Fibroblast of pulmonary artery (primary cell): ENCODE measurements around the gene NTNG1.

ENCODE experiments used
- DNase-seq: peaks from one replicate; pipeline ENCODE4 v3.0.0-alpha.2; 2010; ENCODE audit warnings: low read depth
- H3K4me3 ChIP-seq: replicated peaks from 2 replicates; pipeline ENCODE4 v1.5.1; 2011; ENCODE audit warnings: low read depth, mild to moderate bottlenecking, control low read depth, low read length, moderate library complexity
- CTCF ChIP-seq: IDR thresholded peaks from 2 replicates; pipeline ENCODE4 v1.5.1; 2011; ENCODE audit warnings: mild to moderate bottlenecking, control low read depth, low read length, inconsistent platforms; ENCODE audit errors: missing control alignments

Gene NTNG1

GRCh38 chr1:107132780-107133179, 8.1 kb upstream of the NTNG1 start:
- H3K4me3 ChIP-seq, result no peak overlapping the region
- DNase-seq, result no peak
- TF ChIP-seq CTCF, result no peak

GRCh38 chr1:107135463-107135862, 5.4 kb upstream of the NTNG1 start:
- TF ChIP-seq CTCF, result no peak
- H3K4me3 ChIP-seq, result no peak overlapping the region
- DNase-seq, result peak; percentile 59

- no peak for DNase-seq
- no peak for TF ChIP-seq CTCF
- no peak overlapping the region for H3K4me3 ChIP-seq
These were observed 2.7 kb upstream of the NTNG1 start for GRCh38 chr1:107138166-107138565.

GRCh38 chr1:107138767-107139445, 1.9 kb upstream of the NTNG1 start:
- TF ChIP-seq CTCF, result no peak
- H3K4me3 ChIP-seq, result no peak overlapping the region
- no peak for DNase-seq

GRCh38 chr1:107139833-107140702, 771 bp upstream of the NTNG1 start:
- peak; percentile 35 for DNase-seq
- TF ChIP-seq CTCF, result no peak
- peak overlapping the region; percentile 46 for H3K4me3 ChIP-seq

GRCh38 chr1:107141491-107142126, 770 bp downstream of the NTNG1 start:
- TF ChIP-seq CTCF, result no peak
- no peak for DNase-seq
- H3K4me3 ChIP-seq, result peak overlapping the region; percentile 52
